ENCODE measurements around the gene DOP1B.

DOP1B gene

DNA sequence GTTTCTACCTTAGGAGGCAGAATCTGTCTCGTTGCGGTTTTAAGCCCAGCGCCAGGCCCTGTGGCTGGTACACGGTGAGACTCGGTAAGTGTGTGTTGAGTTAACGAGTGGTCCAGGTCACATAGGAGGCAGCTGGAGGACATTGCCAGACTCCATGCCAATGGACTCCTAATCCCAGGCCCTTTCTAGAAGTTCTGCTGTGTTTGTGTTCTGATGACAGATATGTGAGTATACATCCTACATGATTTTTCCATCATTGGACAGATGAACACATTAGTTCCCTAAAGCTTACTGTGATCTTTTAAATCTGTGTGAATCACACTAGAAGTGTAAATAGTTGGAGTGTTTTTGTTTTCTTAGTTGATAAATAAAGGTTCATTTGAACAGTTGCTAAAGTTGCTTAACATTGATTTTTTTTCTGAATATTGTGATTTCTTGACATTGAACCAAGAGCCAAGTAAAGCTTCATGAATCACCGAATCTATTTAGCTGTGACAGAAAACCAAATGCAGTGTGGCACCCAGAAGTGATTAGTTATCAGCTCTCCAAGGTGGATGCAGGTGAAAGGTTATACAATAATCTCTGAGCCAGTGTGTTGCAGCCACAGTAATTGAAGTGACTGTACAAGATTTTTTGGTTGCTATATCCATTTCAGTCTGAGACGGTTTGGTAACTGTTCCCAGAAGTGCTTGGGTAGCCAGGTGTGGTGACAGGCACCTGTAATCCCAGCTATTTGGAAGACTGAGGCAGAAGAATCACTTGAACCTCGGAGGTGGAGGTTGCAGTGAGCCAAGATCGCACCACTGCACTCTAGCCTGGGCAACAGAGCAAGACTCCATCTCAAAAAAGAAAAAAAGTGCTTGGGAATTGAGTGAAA, 46.3 kb downstream of the DOP1B start:
- TF ChIP-seq, protein P1, sequence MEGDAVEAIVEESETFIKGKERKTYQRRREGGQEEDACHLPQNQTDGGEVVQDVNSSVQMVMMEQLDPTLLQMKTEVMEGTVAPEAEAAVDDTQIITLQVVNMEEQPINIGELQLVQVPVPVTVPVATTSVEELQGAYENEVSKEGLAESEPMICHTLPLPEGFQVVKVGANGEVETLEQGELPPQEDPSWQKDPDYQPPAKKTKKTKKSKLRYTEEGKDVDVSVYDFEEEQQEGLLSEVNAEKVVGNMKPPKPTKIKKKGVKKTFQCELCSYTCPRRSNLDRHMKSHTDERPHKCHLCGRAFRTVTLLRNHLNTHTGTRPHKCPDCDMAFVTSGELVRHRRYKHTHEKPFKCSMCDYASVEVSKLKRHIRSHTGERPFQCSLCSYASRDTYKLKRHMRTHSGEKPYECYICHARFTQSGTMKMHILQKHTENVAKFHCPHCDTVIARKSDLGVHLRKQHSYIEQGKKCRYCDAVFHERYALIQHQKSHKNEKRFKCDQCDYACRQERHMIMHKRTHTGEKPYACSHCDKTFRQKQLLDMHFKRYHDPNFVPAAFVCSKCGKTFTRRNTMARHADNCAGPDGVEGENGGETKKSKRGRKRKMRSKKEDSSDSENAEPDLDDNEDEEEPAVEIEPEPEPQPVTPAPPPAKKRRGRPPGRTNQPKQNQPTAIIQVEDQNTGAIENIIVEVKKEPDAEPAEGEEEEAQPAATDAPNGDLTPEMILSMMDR (IDR thresholded peaks at IDR 0.05; ENCODE audit: unreplicated experiment in 3 of 3): no peak
- no peak overlapping the region for H3K4me3 Mint-ChIP-seq
- no peaks in the 10 kb centered on the region for H3K9me3 Mint-ChIP-seq
- H3K4me1 Mint-ChIP-seq: no peaks in the 10 kb centered on the region
- peaks cover 4% of the 10 kb centered on the region for H3K36me3 Mint-ChIP-seq (ENCODE audit: low read depth)
- no peak overlapping the region for H3K27ac Mint-ChIP-seq
- H3K27me3 Mint-ChIP-seq (ENCODE audit: low read depth): peaks cover 4% of the 10 kb centered on the region

DNA sequence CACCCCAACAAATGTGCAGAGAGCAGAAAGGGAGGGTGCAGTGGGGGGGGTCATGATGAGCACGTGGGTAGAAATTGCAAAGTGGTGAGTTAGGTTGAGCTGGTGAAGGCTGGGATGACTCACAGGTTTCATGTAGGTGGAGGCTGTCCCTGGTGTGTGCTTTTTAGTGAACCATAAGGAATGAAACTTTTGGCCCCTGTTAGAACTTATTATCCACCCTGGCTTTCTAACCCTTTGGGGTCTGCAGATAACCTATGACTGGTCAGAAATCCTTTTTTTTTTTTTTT, 46.9 kb downstream of the DOP1B start:
- TF ChIP-seq, protein P1 (IDR thresholded peaks at IDR 0.05; ENCODE audit: unreplicated experiment in 3 of 3): no peak
- Mint-ChIP-seq H3K27ac (no peak overlapping the region), H3K27me3 (ENCODE audit: low read depth) (peaks cover 4% of the 10 kb centered on the region), H3K4me3 (no peak overlapping the region), H3K36me3 (ENCODE audit: low read depth) (peaks cover 4% of the 10 kb centered on the region), H3K4me1 (no peaks in the 10 kb centered on the region), H3K9me3 (no peaks in the 10 kb centered on the region)

DNA sequence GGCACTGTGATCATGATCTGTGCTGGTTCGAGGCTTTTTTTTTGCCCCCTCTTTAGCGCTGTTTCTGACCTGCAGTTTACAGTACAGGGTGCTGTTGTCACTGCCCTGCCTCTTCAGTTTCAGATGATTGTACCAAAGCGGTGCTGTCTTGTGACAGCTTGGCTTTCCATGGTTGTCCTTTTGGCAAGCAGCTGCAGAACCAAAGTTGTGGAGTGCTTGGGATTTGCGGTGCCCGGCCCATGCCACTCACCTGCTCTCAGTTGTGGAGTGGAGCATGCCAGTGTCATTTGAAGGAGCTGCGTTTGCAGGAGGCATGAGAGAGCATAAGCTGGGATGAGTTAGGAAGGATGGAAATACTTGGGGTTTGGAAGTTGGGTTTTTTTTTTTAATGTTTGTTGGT, 48.4 kb downstream of the DOP1B start:
- TF ChIP-seq, protein P1 (IDR thresholded peaks at IDR 0.05; ENCODE audit: unreplicated experiment in 3 of 3): no peak
- Mint-ChIP-seq H3K27me3 (ENCODE audit: low read depth) (peaks cover 4% of the 10 kb centered on the region), H3K4me1 (no peaks in the 10 kb centered on the region), H3K4me3 (no peak overlapping the region), H3K36me3 (ENCODE audit: low read depth) (peaks cover 4% of the 10 kb centered on the region), H3K27ac (no peak overlapping the region), H3K9me3 (no peaks in the 10 kb centered on the region)

DNA sequence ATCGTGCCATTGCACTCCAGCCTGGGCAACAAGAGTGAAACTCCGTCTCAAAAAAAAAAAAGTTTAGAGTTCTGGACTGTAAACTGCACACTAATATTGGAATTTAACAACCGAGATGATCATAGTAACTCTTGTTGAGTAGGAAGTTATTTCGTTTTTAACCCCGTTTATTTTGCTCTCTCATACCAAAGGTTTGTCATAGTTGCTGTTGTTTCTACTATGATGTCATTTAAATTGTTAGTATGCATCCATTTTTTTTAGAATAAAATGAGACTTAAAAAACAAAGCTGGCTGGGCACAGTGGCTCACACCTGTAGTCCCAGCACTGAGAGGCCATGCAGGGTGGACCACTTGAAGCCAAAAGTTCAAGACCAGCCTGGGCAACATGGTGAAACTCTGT, 49.3 kb downstream of the DOP1B start:
- H3K36me3 Mint-ChIP-seq (ENCODE audit: low read depth): peaks cover under 1% of the 10 kb centered on the region
- no peak overlapping the region for H3K27ac Mint-ChIP-seq
- no peak overlapping the region for H3K4me3 Mint-ChIP-seq
- no peaks in the 10 kb centered on the region for H3K9me3 Mint-ChIP-seq
- peaks cover 4% of the 10 kb centered on the region for H3K27me3 Mint-ChIP-seq (ENCODE audit: low read depth)
- no peaks in the 10 kb centered on the region for H3K4me1 Mint-ChIP-seq
- TF ChIP-seq, protein P1 (IDR thresholded peaks at IDR 0.05; ENCODE audit: unreplicated experiment in 3 of 3): no peak
